HG02840 (cell line): ENCODE data around the gene TYW5.

Source experiments
- ATAC-seq: cut with Tn5 transposase; IDR thresholded peaks from one replicate; pipeline ENCODE4 v1.9.1; 2021; ENCODE audit warnings: mild to moderate bottlenecking, moderate library complexity, moderate number of reproducible peaks; ENCODE audit not compliant: unreplicated experiment, low FRiP score

TYW5 gene

DNA sequence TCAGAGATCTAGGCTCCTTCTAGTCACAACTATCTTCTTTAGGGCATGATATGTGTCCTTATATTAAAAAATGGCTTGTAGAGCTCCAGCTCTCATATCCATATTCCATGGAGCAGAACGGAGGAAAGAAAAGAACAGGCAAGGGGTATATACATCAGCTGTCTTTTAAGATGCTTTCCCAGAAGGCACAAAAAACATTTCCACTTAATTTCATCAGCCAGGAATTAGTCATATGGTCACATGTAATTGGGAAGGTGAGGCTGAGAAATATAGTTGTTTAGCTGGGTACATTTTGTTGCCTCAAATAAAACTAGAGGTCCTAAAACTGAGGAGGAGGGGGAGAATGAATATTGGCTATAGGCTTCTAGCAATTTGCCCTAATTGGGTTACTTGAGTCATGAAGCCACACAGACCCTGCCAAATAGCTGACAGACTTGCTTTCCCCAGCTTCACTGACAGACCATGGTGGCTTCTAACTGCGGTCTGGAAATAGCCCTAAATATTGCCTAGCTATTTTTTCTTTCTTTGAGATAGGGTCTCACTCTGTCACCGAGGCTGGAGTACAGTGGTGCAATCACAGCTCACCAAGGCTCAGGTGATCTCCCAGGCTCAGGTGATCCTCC lies 20.1 kb upstream of the TYW5 start:
- ATAC-seq, result no peak

DNA sequence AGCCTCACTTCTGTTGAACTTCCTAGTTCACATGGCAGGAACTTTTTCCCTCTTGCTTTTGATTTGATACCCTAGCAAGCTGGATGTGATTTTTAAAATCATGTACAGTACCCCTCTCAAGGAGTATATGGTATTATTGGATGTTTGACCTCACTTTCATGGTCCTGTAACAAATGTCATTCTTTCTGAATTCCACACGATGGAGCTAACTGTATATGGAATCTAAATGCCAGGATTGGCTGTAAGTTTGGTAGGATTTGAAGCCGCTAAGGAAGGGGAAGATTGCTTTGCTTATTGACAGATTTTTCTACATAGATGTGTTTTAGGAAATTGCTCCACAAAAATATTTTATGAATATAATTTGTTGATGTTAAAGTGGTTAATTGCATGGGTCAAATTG lies 18.4 kb upstream of the TYW5 start:
- no peak for ATAC-seq

DNA sequence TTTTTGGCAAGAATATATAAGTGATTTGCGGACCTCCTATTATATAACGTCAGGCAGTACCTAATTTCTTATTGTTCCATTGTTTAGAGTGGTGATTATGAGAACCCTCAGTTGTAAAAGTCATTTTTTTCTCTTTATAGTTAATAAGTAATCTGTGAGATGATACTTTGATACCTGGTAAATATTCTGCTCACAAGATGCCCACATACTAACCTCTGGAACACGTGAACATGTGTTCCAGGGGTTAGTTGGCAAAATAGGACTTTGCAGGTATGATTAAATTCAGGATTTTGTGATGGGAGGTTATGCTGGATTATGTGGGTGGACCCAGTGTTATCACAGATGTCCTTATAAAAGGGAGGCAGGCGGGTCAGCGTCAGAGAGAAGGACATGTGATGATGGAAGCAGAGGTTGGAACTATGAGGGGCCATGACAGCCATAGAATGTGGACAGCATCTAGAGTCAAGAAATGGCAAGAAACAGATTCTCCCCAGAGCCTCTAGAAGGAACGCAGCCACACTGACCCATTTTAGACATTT lies 16.9 kb upstream of the TYW5 start:
- no peak for ATAC-seq

DNA sequence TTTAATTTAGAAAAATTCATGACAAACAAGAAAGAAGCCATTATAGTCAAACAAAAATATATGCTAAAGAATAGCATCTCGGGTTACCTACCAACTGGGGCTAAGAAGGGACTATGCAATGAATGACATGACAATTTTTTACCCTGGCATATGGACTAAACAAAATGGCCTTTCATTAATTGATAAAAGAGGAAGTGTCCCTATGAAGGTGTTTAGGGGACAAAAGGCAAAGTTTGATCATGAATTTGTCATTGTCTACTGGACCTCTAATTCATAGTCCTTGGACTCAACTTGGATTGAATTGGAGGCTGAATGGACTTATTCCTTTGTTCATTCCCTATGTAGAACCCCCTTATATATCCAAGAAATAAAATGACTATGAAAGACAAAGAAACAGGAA lies 12.8 kb upstream of the TYW5 start:
- no peak for ATAC-seq

DNA sequence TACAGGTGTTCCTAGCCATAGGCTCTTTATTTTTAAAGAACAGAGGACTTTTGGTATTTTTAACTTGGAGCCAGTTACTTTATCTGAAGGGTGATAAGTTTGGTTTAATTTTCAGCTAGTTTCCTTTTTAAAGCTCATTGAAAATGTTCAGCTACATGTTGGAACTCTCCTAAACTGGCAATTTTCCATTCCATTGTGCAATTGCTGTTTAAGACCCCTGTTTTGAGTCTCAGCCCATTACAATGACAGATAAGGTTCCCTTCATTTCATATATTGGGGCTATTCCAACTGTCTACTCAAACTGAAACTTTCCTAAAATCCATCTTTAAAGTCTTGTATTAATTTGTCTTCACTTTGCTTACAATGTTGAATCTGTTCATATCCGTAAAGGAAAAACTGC lies 11.7 kb upstream of the TYW5 start:
- no peak for ATAC-seq

DNA sequence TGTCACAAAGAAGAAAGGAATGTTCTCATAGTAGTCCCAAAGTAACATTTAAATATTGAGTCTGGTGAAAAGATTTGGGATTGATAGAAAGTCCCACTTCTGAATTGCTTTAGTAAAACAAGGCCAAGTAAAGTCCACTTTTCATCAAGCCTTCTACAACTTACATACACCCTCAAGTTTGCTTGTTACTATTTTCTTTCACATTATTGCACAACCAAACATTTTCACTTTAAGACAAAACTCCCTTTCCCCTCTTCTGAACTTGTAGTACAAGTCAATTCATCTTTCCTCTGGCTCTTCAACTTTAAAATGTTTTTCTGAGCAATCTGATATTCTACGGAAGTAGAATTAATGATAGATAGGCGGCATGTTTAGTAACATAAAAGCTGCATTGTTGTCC lies 11.1 kb upstream of the TYW5 start:
- no peak for ATAC-seq

DNA sequence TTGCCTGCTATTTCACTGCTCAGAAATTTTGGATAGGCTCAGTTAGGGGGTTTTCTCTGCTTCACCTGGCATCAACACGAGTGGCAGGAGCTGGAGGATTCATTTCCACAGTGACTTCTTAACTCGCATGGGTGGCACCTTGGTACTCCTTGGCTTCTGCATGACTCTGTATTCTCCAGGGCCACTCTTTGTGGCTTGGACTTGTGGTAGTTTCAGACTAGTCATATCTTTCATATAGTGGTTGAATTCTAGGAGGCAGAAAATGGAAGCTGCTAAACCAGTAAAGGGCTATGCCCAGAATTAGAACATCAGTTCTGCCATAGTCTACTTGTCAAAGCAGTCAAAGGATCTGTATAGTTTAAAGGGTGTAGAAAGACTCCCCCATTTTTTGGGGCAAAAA lies 6.9 kb upstream of the TYW5 start:
- ATAC-seq, result no peak

DNA sequence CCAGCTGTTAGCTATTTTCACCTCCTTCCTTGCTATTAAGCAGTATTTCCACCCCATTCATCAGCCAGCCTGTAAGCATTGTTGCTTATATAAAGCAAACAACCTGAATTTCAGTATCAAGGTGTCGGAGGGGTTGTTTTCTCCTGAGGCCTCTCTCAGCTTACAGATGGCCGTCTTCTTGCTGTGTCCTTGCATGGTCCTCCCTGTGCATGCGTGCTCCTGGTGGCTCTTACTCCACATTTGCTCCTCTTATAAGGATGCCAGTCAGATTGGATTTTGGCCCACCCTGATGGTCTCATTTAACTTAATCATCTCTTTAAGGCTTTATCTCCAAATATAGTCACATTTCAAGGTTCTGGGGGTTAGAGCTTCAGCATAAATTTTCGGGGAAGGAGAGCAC lies 2.7 kb upstream of the TYW5 start:
- ATAC-seq, result no peak

DNA sequence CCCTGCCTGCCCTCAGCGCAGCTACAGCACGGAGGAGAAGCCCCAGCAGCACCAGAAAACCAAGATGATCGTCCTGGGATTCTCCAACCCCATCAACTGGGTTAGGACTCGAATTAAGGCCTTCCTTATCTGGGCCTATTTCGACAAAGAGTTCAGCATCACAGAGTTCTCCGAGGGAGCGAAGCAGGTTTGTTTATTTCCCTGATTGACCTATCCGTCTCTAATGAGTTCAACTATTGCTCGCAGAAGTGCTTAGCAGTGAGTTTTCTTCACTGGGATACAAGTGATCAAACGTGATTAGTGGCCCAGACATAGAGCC lies 730 bp upstream of the TYW5 start:
- no peak for ATAC-seq

DNA sequence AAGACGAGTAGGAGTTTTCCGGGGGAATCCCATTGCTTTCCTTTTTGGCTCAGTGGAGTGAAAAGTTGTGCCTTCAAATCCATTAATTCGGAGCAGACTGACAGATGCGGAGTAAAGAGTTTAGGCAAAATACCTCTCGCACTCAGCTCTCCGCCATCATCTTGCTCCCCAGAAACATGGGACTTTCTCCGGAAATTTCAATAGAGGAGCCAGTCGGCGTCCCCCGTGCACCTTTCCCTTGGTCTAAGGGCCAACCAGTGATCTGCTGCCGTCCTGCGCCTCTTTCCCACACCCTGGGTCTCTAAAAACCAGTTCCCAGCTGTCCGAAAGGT lies 318 bp downstream of the TYW5 start:
- ATAC-seq, result peak; percentile 36

DNA sequence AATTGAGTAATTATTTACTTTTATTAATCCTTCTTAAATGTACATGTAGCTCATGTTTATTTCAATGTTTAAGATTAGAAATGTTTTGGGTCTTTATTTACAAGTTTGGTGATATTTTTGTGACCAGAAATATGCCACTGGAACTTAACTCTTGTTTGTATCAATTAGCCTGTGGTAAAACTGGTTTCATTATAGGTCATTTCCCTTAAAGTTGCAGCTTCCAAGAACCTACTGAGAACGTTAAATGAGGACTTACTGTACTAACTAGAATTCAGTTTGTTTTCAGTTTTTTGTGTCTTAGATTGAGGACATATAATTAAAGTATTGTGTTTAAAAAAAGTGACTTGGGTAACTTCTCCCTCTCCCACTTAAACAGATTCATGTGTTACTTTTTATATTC lies 4.3 kb downstream of the TYW5 start:
- ATAC-seq, result no peak

DNA sequence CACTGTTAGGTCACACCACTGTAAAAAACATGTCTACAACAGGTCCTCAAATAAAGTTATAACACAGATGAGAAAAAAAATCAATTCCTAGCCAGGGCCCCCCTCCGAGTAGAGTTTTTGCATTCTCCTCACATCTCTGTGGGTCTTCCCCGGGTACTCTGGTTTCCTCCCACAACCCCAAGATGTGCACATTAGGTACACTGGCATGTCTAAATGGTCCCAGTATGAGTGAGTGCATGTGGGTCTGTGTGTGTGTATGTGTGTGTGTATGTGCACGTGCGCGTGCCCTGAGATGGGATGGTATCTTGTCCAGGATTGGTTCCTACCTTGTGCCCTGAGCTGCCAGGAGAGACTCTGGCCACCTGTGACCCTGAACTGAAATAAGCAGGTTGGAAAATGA lies 4.9 kb downstream of the TYW5 start:
- no peak for ATAC-seq

DNA sequence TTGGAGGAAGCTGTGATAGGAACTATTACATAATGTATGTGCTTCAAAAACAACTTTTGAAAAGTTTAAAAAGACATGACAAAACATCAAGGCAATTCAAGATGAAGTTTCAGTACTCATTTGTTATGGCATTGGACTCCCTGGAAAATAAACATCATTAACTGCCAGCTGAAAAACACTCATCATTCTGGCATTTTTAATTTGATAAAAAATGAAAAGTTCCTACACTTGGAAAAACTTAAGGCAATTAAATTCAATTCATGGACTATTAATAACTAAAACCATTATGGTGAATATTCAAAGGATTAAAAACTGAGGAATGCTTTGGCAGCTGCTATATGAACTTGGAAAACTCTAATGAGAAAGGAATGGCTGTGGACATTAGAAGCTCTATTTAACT lies 8.5 kb downstream of the TYW5 start:
- no peak for ATAC-seq

DNA sequence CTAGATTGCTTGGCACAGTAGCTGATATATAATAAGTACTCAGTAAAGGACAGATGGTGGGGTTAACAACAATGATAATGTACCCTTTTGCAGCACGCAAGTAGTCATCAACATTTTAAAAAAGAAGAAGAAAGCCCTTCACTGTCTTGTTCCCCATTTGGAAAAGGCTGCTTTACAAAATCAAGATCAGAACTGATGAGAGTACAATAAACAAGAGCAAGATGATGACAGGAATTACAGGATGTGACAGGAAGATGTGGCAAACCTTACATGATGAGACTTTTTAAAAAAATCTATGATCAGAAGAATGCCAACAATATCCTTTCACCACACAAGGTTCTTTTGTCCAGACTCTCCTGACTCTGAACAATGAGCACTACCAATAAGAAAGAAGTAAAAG lies 9.1 kb downstream of the TYW5 start:
- no peak for ATAC-seq

DNA sequence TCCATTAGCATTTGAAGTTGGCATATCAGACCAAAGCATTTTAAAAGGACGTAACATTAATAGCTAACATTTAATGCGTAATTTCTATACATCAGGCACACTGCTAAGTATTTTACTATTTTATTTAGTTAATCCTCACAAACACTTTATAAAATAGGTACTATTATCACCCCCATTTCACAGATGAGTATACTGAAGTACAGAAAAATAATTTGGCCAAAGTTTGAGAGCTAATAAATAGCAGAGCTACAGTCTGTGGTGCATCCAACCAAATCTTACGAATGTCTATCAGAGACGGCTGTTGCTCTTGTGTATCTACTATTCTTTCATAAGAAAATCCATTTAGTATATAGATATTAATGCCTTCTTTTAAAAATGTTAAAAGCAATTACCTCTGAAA lies 11.9 kb downstream of the TYW5 start:
- no peak for ATAC-seq

DNA sequence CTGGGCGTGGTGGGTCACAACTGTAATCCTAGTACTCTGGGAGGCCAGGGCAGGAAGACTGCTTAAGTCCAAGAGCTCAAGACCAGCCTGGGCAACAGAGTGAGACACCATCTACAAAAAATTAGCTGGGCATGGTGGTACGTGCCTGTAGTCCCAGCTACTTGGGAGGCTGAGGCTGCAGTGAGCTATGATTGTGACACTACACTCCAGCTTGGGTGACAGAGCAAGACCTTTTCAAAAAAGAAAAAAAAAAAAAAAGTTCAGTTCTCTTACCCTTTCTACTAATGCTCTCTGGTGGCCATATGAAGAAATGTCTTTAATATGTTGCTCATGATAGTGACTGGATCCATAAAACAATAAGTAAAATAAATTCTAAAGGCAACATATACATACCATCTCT lies 14.9 kb downstream of the TYW5 start:
- no peak for ATAC-seq

DNA sequence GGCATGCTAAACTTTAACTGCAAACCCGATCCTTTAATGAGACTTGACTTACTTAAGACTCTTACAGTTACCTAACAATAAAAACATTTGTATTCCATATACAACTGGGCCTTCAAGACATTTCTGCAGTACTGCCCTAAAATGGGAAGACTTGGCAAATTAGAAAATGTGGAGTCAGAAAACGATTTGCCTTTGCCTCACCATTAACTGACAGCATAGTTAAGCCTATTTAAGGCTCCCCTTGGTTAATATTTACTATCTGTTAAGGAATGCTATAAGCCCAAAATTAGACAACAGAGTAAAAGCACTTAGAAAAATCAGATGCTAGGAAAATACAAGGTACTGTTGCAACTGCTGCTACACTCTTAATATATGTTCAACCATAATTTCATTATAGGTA lies 18.7 kb downstream of the TYW5 start:
- ATAC-seq, result no peak

DNA sequence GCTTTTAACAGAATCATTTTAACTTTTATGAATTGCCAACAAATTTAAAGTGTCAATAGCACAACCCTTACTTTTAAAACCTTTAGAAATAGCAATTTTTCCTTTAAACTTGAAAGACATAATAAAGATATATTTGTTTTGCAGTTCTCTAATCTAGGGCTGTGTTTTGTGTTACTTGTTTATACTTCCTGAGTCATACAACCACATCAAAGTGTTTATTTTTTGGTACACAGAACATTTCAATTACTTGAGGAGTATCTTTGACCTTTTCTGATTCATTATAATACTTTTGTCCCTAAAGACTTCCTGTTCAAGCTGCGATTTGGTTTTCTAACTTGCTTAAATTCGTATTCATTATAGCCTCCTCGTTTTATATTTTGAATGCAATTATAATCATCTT lies 21.8 kb downstream of the TYW5 start:
- no peak for ATAC-seq

DNA sequence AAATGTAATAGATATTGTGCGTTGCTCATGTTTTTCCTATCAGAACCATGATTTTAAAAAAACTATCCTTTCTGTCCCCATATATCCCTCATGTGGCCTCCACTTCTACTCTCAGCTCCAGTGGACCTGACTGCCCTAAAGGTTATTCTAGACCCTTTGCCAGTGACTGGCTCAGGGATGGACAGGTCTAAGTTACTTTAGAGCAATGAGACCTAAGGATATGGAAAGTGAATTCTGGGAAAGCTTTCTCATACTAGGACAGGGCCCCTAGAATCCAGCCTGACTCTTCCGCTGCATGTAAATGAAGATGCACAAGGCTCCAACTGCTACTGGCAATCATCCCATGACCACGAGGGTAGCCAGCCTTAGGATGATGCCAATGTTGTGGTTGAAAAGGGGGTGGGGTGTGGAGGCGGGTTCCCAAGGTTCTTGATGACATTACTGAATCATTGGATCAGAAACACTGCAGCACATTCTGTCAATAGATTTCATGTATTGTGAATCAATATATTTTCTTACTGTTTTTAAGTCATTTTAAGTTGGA lies 22.9 kb downstream of the TYW5 start:
- no peak for ATAC-seq

DNA sequence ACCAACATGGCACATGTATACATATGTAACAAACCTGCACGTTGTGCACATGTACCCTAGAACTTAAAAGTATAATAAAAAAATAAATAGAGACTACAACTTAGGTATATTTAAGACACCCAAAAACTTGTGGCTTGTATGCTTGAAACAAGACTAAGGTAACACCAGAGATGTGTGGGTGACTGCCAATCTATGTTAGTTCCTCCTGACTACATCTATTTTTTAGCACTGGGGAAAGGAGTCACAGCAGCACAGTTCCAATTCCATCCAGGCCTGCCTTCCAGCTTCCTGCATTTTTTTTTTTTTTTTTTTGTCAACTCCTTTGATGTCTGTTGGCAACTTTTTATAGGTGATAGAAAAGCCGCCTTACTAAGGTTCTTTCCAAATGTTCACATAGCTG lies 26.0 kb downstream of the TYW5 start:
- no peak for ATAC-seq

DNA sequence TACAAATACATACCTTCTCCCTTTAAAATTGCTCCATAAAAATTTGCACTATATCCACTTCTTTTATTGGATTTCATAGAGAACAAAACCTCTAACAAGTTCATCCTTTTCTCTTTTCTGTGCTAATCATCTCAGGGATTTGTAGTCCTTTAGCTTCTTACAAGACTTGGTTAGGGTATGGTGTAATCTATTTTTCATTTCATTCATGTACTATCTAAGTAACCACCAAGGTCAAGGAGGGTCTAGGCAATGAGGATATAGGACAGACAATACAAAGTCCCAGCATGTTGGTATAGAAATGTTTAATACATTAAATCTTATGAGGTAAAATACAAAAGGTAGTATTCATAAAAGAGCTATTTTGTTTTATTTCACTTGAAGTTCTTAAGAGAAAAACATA lies 26.7 kb downstream of the TYW5 start:
- ATAC-seq, result no peak

DNA sequence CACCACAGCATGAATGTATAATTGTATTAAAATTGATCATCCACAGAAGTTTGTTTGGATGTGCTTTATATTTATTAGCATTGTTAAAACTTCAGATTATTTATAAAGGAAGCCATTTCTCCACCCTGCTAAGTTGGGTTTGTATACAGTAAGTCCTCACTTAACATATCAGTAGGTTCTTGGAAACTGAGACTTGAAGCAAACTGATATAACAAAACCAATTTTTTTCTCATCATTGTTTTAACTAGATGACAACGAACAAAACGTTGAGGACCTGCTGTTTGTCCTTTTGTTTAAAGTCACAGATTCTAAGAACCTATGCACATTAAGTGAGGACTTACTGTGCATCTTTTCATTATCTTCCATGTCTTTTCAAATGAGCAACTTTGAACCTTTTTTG lies 27.1 kb downstream of the TYW5 start:
- ATAC-seq, result no peak

DNA sequence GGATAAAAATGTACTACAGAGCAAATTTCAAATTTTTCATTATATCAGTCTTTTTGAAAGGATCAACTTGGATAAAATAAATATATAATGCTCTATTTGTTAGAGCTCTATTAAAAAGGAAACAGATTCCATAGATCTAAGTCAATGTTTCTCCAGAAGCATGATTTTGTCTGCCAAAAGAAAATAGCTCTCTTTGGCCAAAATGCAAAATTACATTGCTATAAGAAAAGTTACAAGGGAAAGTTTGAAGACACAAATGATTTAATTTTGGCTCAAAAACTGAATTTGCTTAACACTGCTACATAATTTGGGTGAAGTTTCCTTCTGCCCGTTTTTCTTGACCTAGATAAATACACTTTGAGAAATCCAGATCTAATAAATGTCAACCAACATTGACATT lies 28.5 kb downstream of the TYW5 start:
- ATAC-seq, result no peak
